SU-DHL-6 (cell line): ENCODE data around the gene IGF2BP3.

Experiments used
- H2AFZ ChIP-seq: fragments of 200-600 bp; sonication (generic); 2 replicates; pipeline ENCODE4 v1.6.1; 2014; ENCODE audit warnings: low read depth, mild to moderate bottlenecking, moderate library complexity, mixed read lengths, antibody characterized with exemption, low read length; ENCODE audit not compliant: severe bottlenecking
- H3F3A ChIP-seq: fragments of 200-600 bp; shearing (Covaris generic); 2 replicates; pipeline ENCODE4 v1.6.0; 2016; ENCODE audit warnings: antibody characterized with exemption, mild to moderate bottlenecking; ENCODE audit not compliant: insufficient read depth
- H3K27ac ChIP-seq: fragments of 200-600 bp; sonication (generic); 2 replicates; pipeline ENCODE4 v1.5.1; 2016; ENCODE audit warnings: low read depth, mild to moderate bottlenecking, low read length, moderate library complexity, mixed read lengths
- H3K27me3 ChIP-seq: fragments of 200-600 bp; sonication (generic), shearing (Covaris generic); 2 replicates; pipeline ENCODE4 v1.6.0; 2014; ENCODE audit warnings: mild to moderate bottlenecking, low read length
- H3K36me3 ChIP-seq: fragments of 200-600 bp; sonication (generic); 2 replicates; pipeline ENCODE4 v1.6.1; 2014; ENCODE audit warnings: mild to moderate bottlenecking, low read length, mixed read lengths
- H3K4me2 ChIP-seq: fragments of 300-600, 200-600 bp; shearing (Covaris generic), sonication (generic); 2 replicates; pipeline ENCODE4 v1.6.0; 2014; ENCODE audit warnings: low read length, low read depth, mild to moderate bottlenecking; ENCODE audit not compliant: poor library complexity, severe bottlenecking
- H3K4me3 ChIP-seq: fragments of 200-600 bp; sonication (generic); 2 replicates; pipeline ENCODE4 v1.5.1; 2014; ENCODE audit warnings: antibody characterized with exemption, low read length, mild to moderate bottlenecking, mixed read lengths; ENCODE audit not compliant: insufficient read depth, poor library complexity, severe bottlenecking
- H3K79me2 ChIP-seq: fragments of 200-600 bp; sonication (generic); 2 replicates; pipeline ENCODE4 v1.6.1; 2014; ENCODE audit warnings: mild to moderate bottlenecking, low read length, moderate library complexity; ENCODE audit not compliant: insufficient read depth
- H3K9ac ChIP-seq: fragments of 200-600 bp; sonication (generic); 2 replicates; pipeline ENCODE4 v1.7.0; 2014; ENCODE audit warnings: mild to moderate bottlenecking, low read length
- H3K9me2 ChIP-seq: fragments of 200-600 bp; sonication (generic); replicated peaks from 2 replicates; pipeline ENCODE4 v1.6.1; 2014; ENCODE audit warnings: low read length; ENCODE audit not compliant: insufficient read depth
- H3K9me3 ChIP-seq: fragments of 200-600 bp; sonication (generic); 2 replicates; pipeline ENCODE4 v1.6.1; 2014; ENCODE audit warnings: low read length, mixed read lengths; ENCODE audit not compliant: insufficient read depth
- H4K20me1 ChIP-seq: fragments of 200-600 bp; sonication (generic); 2 replicates; pipeline ENCODE4 v1.6.1; 2014; ENCODE audit warnings: low read depth, mild to moderate bottlenecking, antibody characterized with exemption, low read length, moderate library complexity, mixed read lengths
- CTCF ChIP-seq: fragments of 200-600 bp; sonication (generic); IDR thresholded peaks from one replicate; pipeline ENCODE4 v1.5.1; 2017; ENCODE audit warnings: antibody characterized with exemption, mild to moderate bottlenecking, low read length, moderate library complexity; ENCODE audit not compliant: insufficient read depth, poor library complexity, severe bottlenecking
- EZH2phosphoT487 ChIP-seq: fragments of 200-600 bp; sonication (generic), shearing (Covaris generic); conservative IDR thresholded peaks from 2 replicates; pipeline ENCODE4 v1.6.1; 2018; ENCODE audit warnings: mild to moderate bottlenecking, antibody characterized with exemption, low read length, moderate library complexity, mixed read lengths

IGF2BP3 gene

GRCh38 chr7:23332910-23333612 lies 137.2 kb downstream of the IGF2BP3 start:
- Histone ChIP-seq H3K36me3 (peaks cover 72% of the 10 kb centered on the region), H3K27me3 (no peaks in the 10 kb centered on the region), H2AFZ (no peak overlapping the region), H3K79me2 (peaks cover 9% of the 10 kb centered on the region; the same call in 1 of the 2 replicates), H3K9me3 (no peaks in the 10 kb centered on the region), H4K20me1 (no peaks in the 10 kb centered on the region), H3K27ac (no peak overlapping the region), H3F3A (peaks cover 20% of the 10 kb centered on the region), H3K9ac (no peak overlapping the region), H3K9me2 (no peaks in the 10 kb centered on the region), H3K4me3 (no peak overlapping the region), H3K4me2 (no peak overlapping the region)
- TF ChIP-seq CTCF (no peak), EZH2phosphoT487 (no peak)

GRCh38 chr7:23332193-23332592 lies 138.1 kb downstream of the IGF2BP3 start:
- Histone ChIP-seq H4K20me1 (no peaks in the 10 kb centered on the region), H3K9me3 (no peaks in the 10 kb centered on the region), H3K79me2 (peaks cover 13% of the 10 kb centered on the region; the same call in 1 of the 2 replicates), H3K36me3 (peaks cover 71% of the 10 kb centered on the region), H3K27ac (no peak overlapping the region), H3F3A (peaks cover 18% of the 10 kb centered on the region), H3K27me3 (no peaks in the 10 kb centered on the region), H3K4me3 (no peak overlapping the region), H3K9ac (no peak overlapping the region), H3K9me2 (no peaks in the 10 kb centered on the region), H2AFZ (no peak overlapping the region), H3K4me2 (no peak overlapping the region)
- TF ChIP-seq EZH2phosphoT487 (no peak), CTCF (no peak)

GRCh38 chr7:23331132-23331531 lies 139.2 kb downstream of the IGF2BP3 start:
- H3K9ac ChIP-seq = no peak overlapping the region
- H4K20me1 ChIP-seq = no peaks in the 10 kb centered on the region
- H3F3A ChIP-seq = peaks cover 13% of the 10 kb centered on the region
- no peaks in the 10 kb centered on the region for H3K27me3 ChIP-seq
- no peaks in the 10 kb centered on the region for H3K9me2 ChIP-seq
- no peak overlapping the region for H3K4me2 ChIP-seq
- no peak overlapping the region for H3K4me3 ChIP-seq
- H3K36me3 ChIP-seq = peaks cover 61% of the 10 kb centered on the region
- TF ChIP-seq CTCF = no peak
- no peak for TF ChIP-seq EZH2phosphoT487
- peaks cover 13% of the 10 kb centered on the region; the same call in 1 of the 2 replicates for H3K79me2 ChIP-seq
- H2AFZ ChIP-seq = no peak overlapping the region
- H3K27ac ChIP-seq = no peak overlapping the region
- no peaks in the 10 kb centered on the region for H3K9me3 ChIP-seq
